K562 (cell line): ENCODE results near the gene TMX3. TPM values are rescaled to one million over a fixed set of nuclear protein-coding genes. Genes with fewer than 3 reads are reported as not detected.

ENCODE experiments used
- CHD1 ChIP-seq: fragments of 200-600 bp; sonication (generic); IDR thresholded peaks from one replicate; pipeline ENCODE4 v1.6.1; 2012; ENCODE audit warnings: mild to moderate bottlenecking, moderate library complexity, low read length, inconsistent platforms
- SMAD4 ChIP-seq: fragments of 250-450 bp; sonication (Bioruptor Pico); conservative IDR thresholded peaks from 2 replicates; pipeline ENCODE4 v1.8.0; 2021; ENCODE audit warnings: inconsistent platforms, mild to moderate bottlenecking, moderate library complexity
- TGIF2 ChIP-seq: sonication (generic); formaldehyde crosslinking; IDR thresholded peaks from 2 replicates; pipeline ENCODE4 v1.8.1; 2022; ENCODE audit warnings: mild to moderate bottlenecking, missing genetic modification reagents, moderate library complexity
- polyA plus RNA-seq, 8 experiments: library from polyadenylated mRNA; depleted of rRNA in 4 of 8; stranded (reverse) in 5 of 8; unstranded in 3 of 8; fragments of >200 nt; fragmentation: Nextera tagmentation in 2 of 8; fragmentation: Illumina TruSeq in 1 of 8; extraction: Ambion mirVana in 2 of 8; extraction: Trizol in 1 of 8; gene quantifications; 2 replicates each; pipeline versions ENCODE4 v1.2.1 to v1.2.3, GENCODE V29; 2011 to 2014; ENCODE audit warnings: inconsistent platforms in 1 of 8, missing spikeins in 1 of 8
- total RNA-seq, 7 experiments: library from RNA; depleted of rRNA in 6 of 7; stranded (reverse); fragments of >200 nt in 6 of 7; fragmentation: Illumina TruSeq in 2 of 7; extraction: Trizol in 2 of 7; gene quantifications; 2 replicates each; pipeline versions ENCODE4 v1.2.1 to v1.2.3, GENCODE V29; 2011 to 2021; ENCODE audit warnings: low replicate concordance in 1 of 7
- TF ChIP-seq, protein P1 (sequence below): conservative IDR thresholded peaks from 2 replicates; pipeline ENCODE4 v1.6.1; 2011; ENCODE audit warnings: low read depth, mild to moderate bottlenecking, low read length; ENCODE audit not compliant: control insufficient read depth
- TF ChIP-seq, protein P2 (sequence below), 2 experiments: fragments of 450-650 bp; formaldehyde crosslinking in 1 of 2; IDR thresholded peaks; 2 replicates each; pipeline versions ENCODE4 v1.4.0 to v1.6.1; 2014 to 2020; ENCODE audit warnings: mild to moderate bottlenecking in 2 of 2, borderline replicate concordance in 1 of 2, low read depth in 1 of 2

The TMX3 gene
- total and polyA plus RNA-seq, 9 of the 15 experiments (the other 6 are each of a cell fraction or from before 2014, with no cell fraction given): 13.2 to 40.5 (median 20.7) TPM

DNA sequence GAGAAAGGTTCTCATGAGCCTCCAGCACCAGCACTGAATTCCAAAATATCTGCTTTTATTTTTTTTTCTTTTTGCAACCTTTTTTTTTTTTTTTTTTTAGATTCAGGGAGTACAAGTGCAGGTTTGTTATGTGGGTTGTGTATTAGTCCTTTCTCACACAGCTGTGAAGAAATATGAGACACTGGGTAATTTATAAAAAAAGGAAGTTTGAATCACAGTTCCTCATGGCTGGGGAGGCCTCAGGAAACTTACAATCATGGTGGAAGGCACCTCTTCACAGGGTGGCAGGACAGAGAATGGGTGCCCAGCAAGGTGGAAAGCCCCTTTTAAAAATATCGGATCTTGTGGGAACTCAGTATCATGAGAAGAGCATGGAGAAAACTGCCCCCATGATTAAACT, 7.9 kb upstream of the TMX3 start (continued):
- TF ChIP-seq, protein P1, sequence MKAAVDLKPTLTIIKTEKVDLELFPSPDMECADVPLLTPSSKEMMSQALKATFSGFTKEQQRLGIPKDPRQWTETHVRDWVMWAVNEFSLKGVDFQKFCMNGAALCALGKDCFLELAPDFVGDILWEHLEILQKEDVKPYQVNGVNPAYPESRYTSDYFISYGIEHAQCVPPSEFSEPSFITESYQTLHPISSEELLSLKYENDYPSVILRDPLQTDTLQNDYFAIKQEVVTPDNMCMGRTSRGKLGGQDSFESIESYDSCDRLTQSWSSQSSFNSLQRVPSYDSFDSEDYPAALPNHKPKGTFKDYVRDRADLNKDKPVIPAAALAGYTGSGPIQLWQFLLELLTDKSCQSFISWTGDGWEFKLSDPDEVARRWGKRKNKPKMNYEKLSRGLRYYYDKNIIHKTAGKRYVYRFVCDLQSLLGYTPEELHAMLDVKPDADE: no peak
- TF ChIP-seq, protein P2, sequence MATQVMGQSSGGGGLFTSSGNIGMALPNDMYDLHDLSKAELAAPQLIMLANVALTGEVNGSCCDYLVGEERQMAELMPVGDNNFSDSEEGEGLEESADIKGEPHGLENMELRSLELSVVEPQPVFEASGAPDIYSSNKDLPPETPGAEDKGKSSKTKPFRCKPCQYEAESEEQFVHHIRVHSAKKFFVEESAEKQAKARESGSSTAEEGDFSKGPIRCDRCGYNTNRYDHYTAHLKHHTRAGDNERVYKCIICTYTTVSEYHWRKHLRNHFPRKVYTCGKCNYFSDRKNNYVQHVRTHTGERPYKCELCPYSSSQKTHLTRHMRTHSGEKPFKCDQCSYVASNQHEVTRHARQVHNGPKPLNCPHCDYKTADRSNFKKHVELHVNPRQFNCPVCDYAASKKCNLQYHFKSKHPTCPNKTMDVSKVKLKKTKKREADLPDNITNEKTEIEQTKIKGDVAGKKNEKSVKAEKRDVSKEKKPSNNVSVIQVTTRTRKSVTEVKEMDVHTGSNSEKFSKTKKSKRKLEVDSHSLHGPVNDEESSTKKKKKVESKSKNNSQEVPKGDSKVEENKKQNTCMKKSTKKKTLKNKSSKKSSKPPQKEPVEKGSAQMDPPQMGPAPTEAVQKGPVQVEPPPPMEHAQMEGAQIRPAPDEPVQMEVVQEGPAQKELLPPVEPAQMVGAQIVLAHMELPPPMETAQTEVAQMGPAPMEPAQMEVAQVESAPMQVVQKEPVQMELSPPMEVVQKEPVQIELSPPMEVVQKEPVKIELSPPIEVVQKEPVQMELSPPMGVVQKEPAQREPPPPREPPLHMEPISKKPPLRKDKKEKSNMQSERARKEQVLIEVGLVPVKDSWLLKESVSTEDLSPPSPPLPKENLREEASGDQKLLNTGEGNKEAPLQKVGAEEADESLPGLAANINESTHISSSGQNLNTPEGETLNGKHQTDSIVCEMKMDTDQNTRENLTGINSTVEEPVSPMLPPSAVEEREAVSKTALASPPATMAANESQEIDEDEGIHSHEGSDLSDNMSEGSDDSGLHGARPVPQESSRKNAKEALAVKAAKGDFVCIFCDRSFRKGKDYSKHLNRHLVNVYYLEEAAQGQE (IDR thresholded peaks at IDR 0.05; ENCODE audit: borderline replicate concordance): no peak
- TF ChIP-seq, protein P2 (CRISPR knock-in tag; IDR thresholded peaks at IDR 0.05; ENCODE audit: low read depth): no peak
- TF ChIP-seq CHD1 (no peak), SMAD4 (CRISPR knock-in tag) (no peak), TGIF2 (CRISPR knock-in tag) (no peak)
